HG03460 (cell line): Measurements from ENCODE around the gene UBA1.
"Not testable (repeated sequence)": the region's sequence is repeated elsewhere in the genome, so short reads cannot be mapped to it uniquely, and the experiment has no call there.

ENCODE experiments used
- ATAC-seq: cut with Tn5 transposase; IDR thresholded peaks from one replicate; pipeline ENCODE4 v1.9.1; 2021; ENCODE audit not compliant: unreplicated experiment

UBA1 gene

GRCh38 chrX:47248576-47248975 is 54.9 kb downstream of the UBA1 start:
- ATAC-seq: no peak

- no peak for ATAC-seq
These were observed 56.4 kb downstream of the UBA1 start for GRCh38 chrX:47250017-47250347.

DNA sequence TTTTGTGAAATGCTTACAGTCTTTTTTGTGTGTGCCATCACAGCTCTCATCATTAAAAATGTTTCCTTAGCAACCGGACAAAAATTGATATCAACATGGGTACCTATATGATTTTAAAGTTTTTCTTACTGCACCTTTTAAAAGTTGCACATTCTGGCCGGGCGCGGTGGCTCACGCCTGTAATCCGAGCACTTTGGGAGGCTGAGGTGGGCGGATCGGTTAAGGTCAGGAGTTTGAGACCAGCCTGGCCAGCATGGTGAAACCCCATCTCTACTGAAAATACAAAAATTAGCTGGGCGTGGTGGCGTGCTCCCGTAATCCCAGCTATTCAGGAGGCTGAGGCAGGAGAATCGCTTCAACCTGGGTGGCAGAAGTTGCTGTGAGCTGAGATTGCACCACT is 64.0 kb downstream of the UBA1 start:
- not testable (repeated sequence) for ATAC-seq
